HCT116 (cell line): ENCODE measurements around the gene FTL. TPM values are rescaled to one million over a fixed set of nuclear protein-coding genes. Genes with fewer than 3 reads are reported as not detected.

Experiments used
- ATAC-seq: fragments of 200-7000 bp; cut with Tn5 transposase; 2 replicates; pipeline ENCODE4 v1.9.1; 2020; ENCODE audit warnings: mild to moderate bottlenecking, moderate library complexity
- BruUV-seq: library from RNA; stranded (reverse); fragments of 400-500 nt; replicated peaks from 2 replicates; lab custom pipeline; 2021; lab: Mats Ljungman, UMichigan
- CTCF ChIA-PET: fragments of 300-600 bp; sonication (Branson Sonifier 250); formaldehyde crosslinking; loops from one replicate; lab custom pipeline; 2021; ENCODE audit warnings: antibody characterized with exemption; lab: Charles Lee
- POLR2A ChIA-PET: fragments of 300-600, 350-600 bp; sonication (Branson Sonifier 250); formaldehyde crosslinking; loops from one replicate; lab custom pipeline; 2021; ENCODE audit warnings: antibody characterized with exemption; lab: Charles Lee
- RAD21 ChIA-PET, 2 experiments: fragments of 300-600 bp; sonication (Branson Sonifier 250); formaldehyde crosslinking; loops; one replicate each; lab custom pipeline; 2023; ENCODE audit warnings: low total read pairs in 2 of 2; ENCODE audit not compliant: uncharacterized antibody in 2 of 2, unreplicated experiment in 2 of 2, low non-redundant PET in 1 of 2; lab: Charles Lee
- DNase-seq: peaks from one replicate; pipeline ENCODE4 v3.0.0-alpha.2; 2010; ENCODE audit warnings: low read depth, low spot score
- H2AFZ ChIP-seq: fragments of 200-600 bp; shearing (Covaris generic), sonication (generic); 2 replicates; pipeline ENCODE4 v1.6.1; 2017; ENCODE audit warnings: low read depth, mixed run types, mixed read lengths, antibody characterized with exemption, low read length; ENCODE audit not compliant: poor library complexity, severe bottlenecking
- H3K27ac ChIP-seq: 2 replicates; pipeline ENCODE4 v1.5.1; 2012; ENCODE audit warnings: low read depth, low read length
- H3K27me3 ChIP-seq: fragments of 200-600 bp; sonication (generic); 2 replicates; pipeline ENCODE4 v1.6.1; 2016; ENCODE audit warnings: mixed run types, low read length, mixed read lengths; ENCODE audit not compliant: insufficient read depth
- H3K36me3 ChIP-seq, 2 experiments: fragments of 200-500 bp in 1 of 2; fragments of 200-600 bp in 1 of 2; sonication (Bioruptor generic) in 1 of 2; sonication (generic) in 1 of 2; 2 replicates each; pipeline versions ENCODE4 v1.5.1 to v1.6.1; 2014 to 2016; ENCODE audit warnings: low read length in 2 of 2, inconsistent platforms in 1 of 2, mixed read lengths in 1 of 2, mixed run types in 1 of 2; ENCODE audit not compliant: insufficient read depth in 2 of 2, control insufficient read depth in 1 of 2
- H3K4me1 ChIP-seq, 2 experiments: fragments of 200-600 bp in 1 of 2; sonication (generic) in 1 of 2; 2 replicates each; pipeline versions ENCODE4 v1.5.1 to v1.6.1; 2012 to 2017; ENCODE audit warnings: low read length in 2 of 2, inconsistent platforms in 1 of 2, mild to moderate bottlenecking in 1 of 2, mixed read lengths in 1 of 2, mixed run types in 1 of 2, moderate library complexity in 1 of 2; ENCODE audit not compliant: insufficient read depth in 2 of 2, control insufficient read depth in 1 of 2
- H3K4me2 ChIP-seq: fragments of 200-600 bp; sonication (generic); 2 replicates; pipeline ENCODE4 v1.6.1; 2017; ENCODE audit warnings: mixed run types, low read length, mixed read lengths
- H3K4me3 ChIP-seq, 2 experiments: fragments of 200-600 bp in 1 of 2; sonication (generic) in 1 of 2; replicated peaks in 1 of 2; 2 replicates each; pipeline ENCODE4 v1.5.1; 2011 to 2016; ENCODE audit warnings: low read length in 2 of 2, control low read depth in 1 of 2, low read depth in 1 of 2, mild to moderate bottlenecking in 1 of 2, mixed read lengths in 1 of 2, mixed run types in 1 of 2
- H3K79me2 ChIP-seq: fragments of 200-600 bp; sonication (generic); 2 replicates; pipeline ENCODE4 v1.6.1; 2017; ENCODE audit warnings: mild to moderate bottlenecking, mixed run types, low read length, moderate library complexity, mixed read lengths; ENCODE audit not compliant: insufficient read depth
- H3K9ac ChIP-seq: fragments of 200-600 bp; sonication (generic); 2 replicates; pipeline ENCODE4 v1.6.1; 2016; ENCODE audit warnings: low read length, mixed read lengths
- H3K9me2 ChIP-seq: fragments of 200-600 bp; sonication (generic), shearing (Covaris generic); 2 replicates; pipeline ENCODE4 v1.6.1; 2017; ENCODE audit warnings: mixed run types, mild to moderate bottlenecking, moderate library complexity; ENCODE audit not compliant: insufficient read depth
- H3K9me3 ChIP-seq, 2 experiments: fragments of 200-500 bp in 1 of 2; fragments of 200-600 bp in 1 of 2; sonication (Bioruptor generic) in 1 of 2; sonication (generic) in 1 of 2; 2 replicates each; pipeline ENCODE4 v1.6.1; 2014 to 2017; ENCODE audit warnings: low read length in 2 of 2, mixed read lengths in 2 of 2, inconsistent platforms in 1 of 2, low read depth in 1 of 2, mild to moderate bottlenecking in 1 of 2, mixed run types in 1 of 2, moderate library complexity in 1 of 2; ENCODE audit not compliant: control insufficient read depth in 1 of 2, insufficient read depth in 1 of 2
- H4K20me1 ChIP-seq: fragments of 200-600 bp; sonication (generic), shearing (Covaris generic); 2 replicates; pipeline ENCODE4 v1.6.1; 2017; ENCODE audit warnings: mixed run types, mild to moderate bottlenecking, moderate library complexity; ENCODE audit not compliant: insufficient read depth
- EZH2 ChIP-seq: fragments of 200-600 bp; sonication (generic); IDR thresholded peaks from 2 replicates; pipeline ENCODE4 v1.6.1; 2017; ENCODE audit warnings: antibody characterized with exemption, mixed run types
- EZH2phosphoT487 ChIP-seq: fragments of 200-600 bp; IDR thresholded peaks from 2 replicates; pipeline ENCODE4 v1.6.1; 2018; ENCODE audit warnings: antibody characterized with exemption, borderline replicate concordance
- REST ChIP-seq: IDR thresholded peaks from 2 replicates; pipeline ENCODE4 v1.6.1; 2012; ENCODE audit warnings: low read depth
- TCF7L2 ChIP-seq: IDR thresholded peaks from 2 replicates; pipeline ENCODE4 v1.7.0; 2011; ENCODE audit warnings: borderline replicate concordance, inconsistent platforms; ENCODE audit not compliant: insufficient read depth, insufficient read length; ENCODE audit errors: extremely low read depth
- YY1 ChIP-seq: IDR thresholded peaks from 2 replicates; pipeline ENCODE4 v1.6.1; 2011; ENCODE audit warnings: low read length, low read depth, moderate library complexity, mild to moderate bottlenecking; ENCODE audit not compliant: insufficient replicate concordance; ENCODE audit errors: extremely low read depth
- intact Hi-C: fragments of 100-400 bp; cut with micrococcal nuclease; formaldehyde crosslinking; loops from 2 replicates; pipeline ENCODE4 v1.10.0; 2022
- total RNA-seq: library from RNA; stranded (reverse); gene quantifications from one replicate; pipeline ENCODE4 v1.2.1, GENCODE V29; 2021; ENCODE audit not compliant: unreplicated experiment

FTL gene
- total RNA-seq, 1 experiment from 2014 or later: 1,885 TPM

- DNase-seq (no peak), ATAC-seq (no peak)
- TSS peak; percentile 56 for BruUV-seq
- no peaks in the 10 kb centered on the region for H3K9me2 ChIP-seq
- H3K4me1 ChIP-seq: peaks cover 20 to 35% of the 10 kb centered on the region in 2 experiments
- no peak overlapping the region for H2AFZ ChIP-seq
- no peak overlapping the region for H3K4me3 ChIP-seq
- ChIA-PET CTCF (no interaction called here), RAD21 (no interaction called here), POLR2A (no interaction called here)
- H3K9ac ChIP-seq: no peak overlapping the region
- no peaks in the 10 kb centered on the region for H3K27me3 ChIP-seq
- H4K20me1 ChIP-seq: no peaks in the 10 kb centered on the region
- TF ChIP-seq REST (no peak), TCF7L2 (no peak), EZH2 (no peak), YY1 (no peak), EZH2phosphoT487 (no peak)
- intact Hi-C loops: no loop called here
- no peak overlapping the region for H3K27ac ChIP-seq
- H3K9me3 ChIP-seq: no peaks in the 10 kb centered on the region
- no peaks in the 10 kb centered on the region for H3K79me2 ChIP-seq
- peaks cover 2 to 3% of the 10 kb centered on the region in 2 experiments; a peak in 1 of 4 replicates for H3K36me3 ChIP-seq
- H3K4me2 ChIP-seq: no peak overlapping the region
Observed at GRCh38 chr19:48922548-48923490, 42.3 kb upstream of the FTL start.
